Naive thymus-derived CD8-positive, alpha-beta T cell (primary cell): ENCODE measurements around the gene HOXC11. TPM values are rescaled to one million over a fixed set of nuclear protein-coding genes. Genes with fewer than 3 reads are reported as not detected.

Source experiments
- ATAC-seq, 2 donors: fragments of 150-1000 bp; cut with Tn5 transposase in 1 of 2; sonication (Bioruptor Pico), chemical (Tn5 transposase) in 1 of 2; 1 replicate in 1 of 2; 2 replicates in 1 of 2; pipeline ENCODE4 v1.10.0; 2021; ENCODE audit warnings: mild to moderate bottlenecking in 2 of 2, moderate library complexity in 2 of 2
- POLR2A ChIA-PET: fragments of 350-600 bp; sonication (Branson Sonifier 250); formaldehyde crosslinking; loops from one replicate; lab custom pipeline; 2021; ENCODE audit warnings: antibody characterized with exemption; lab: Charles Lee
- DNase-seq, 10 donors: peaks; one replicate each; pipeline versions ENCODE4 v3.0.0 to v3.0.0-alpha.2; 2020 to 2022
- H3K27ac Mint-ChIP-seq, 10 donors: one replicate each; pipeline ENCODE4 v1.8.0; 2020 to 2022; ENCODE audit warnings: mild to moderate bottlenecking in 10 of 10, mixed read lengths in 10 of 10, moderate library complexity in 4 of 10, inconsistent platforms in 1 of 10
- H3K27me3 Mint-ChIP-seq, 5 donors: one replicate each; pipeline ENCODE4 v1.8.0; 2021 to 2022; ENCODE audit warnings: mixed read lengths in 5 of 5
- H3K36me3 Mint-ChIP-seq, 3 donors: one replicate each; pipeline ENCODE4 v1.8.0; 2020 to 2022; ENCODE audit warnings: mixed read lengths in 3 of 3, mild to moderate bottlenecking in 2 of 3, inconsistent platforms in 1 of 3
- H3K4me1 Mint-ChIP-seq, 4 donors: one replicate each; pipeline ENCODE4 v1.8.0; 2021 to 2022; ENCODE audit warnings: mixed read lengths in 4 of 4
- H3K4me3 Mint-ChIP-seq, 10 donors: one replicate each; pipeline ENCODE4 v1.8.0; 2020 to 2022; ENCODE audit warnings: mild to moderate bottlenecking in 10 of 10, mixed read lengths in 10 of 10, moderate library complexity in 6 of 10, inconsistent platforms in 1 of 10
- H3K9me3 Mint-ChIP-seq, 9 donors: one replicate each; pipeline ENCODE4 v1.8.0; 2020 to 2022; ENCODE audit warnings: mixed read lengths in 9 of 9, mild to moderate bottlenecking in 3 of 9, inconsistent platforms in 1 of 9, moderate library complexity in 1 of 9
- polyA plus RNA-seq, 3 donors: library from polyadenylated mRNA; unstranded; fragments of 300-500 nt; fragmentation: Illumina TruSeq; gene quantifications; one replicate each; pipeline ENCODE4 v1.2.3, GENCODE V29; 2021
- total RNA-seq, 8 experiments: library from RNA in 2 of 8; stranded (reverse) in 2 of 8; gene quantifications; one replicate each; pipeline ENCODE4 v1.2.3 and lab custom pipeline; 2021 to 2026

Gene HOXC11
- total and polyA plus RNA-seq, 5 experiments from 2014 or later: not detected

DNA sequence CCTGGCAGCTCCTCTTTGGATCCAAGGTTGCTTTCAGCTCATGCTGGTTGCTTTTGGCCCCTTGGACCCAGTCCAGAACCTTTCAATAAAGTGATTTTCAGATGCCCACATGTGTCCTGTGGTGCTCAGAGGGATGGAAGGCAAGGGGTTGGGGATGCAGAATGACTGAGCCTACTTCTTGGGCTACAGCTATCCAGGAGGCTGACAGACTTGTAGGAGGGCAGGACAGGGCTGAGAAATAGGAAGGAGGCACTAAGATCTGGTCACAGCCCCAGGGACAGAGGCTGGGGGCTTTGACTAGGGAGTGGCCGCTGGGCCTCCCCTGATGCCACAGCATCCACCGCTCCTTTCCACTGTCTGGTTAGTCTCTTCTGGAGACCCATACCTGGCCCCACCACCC is 1.2 kb upstream of the HOXC11 start:
- no peak overlapping the region for H3K4me3 Mint-ChIP-seq

DNA sequence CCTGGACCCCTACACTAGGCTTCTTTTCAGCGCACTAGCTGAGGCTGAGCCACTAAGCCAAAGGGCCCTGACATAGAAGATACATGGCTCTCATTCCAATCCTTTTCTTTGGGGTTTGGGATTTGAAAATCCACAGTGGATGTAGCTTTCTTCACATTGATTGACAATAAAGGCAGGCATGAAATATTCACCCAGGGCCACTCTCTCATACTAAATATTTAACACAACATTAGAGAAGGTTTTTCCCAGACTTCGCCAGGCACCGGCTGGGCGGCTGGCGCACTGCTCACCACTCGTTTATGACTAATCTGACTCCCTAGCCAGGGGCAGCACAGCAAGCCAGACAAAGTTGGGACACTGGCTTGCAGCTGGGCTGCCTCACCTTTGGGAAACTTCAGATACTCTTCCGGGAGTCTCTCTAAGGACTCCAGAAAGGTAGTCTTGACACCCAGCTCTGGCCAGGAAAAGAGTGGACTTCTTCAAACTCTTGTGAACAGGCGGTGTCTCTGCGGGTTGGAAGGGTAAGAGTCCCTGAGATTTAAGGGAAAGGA is 699 bp upstream of the HOXC11 start:
- peak overlapping the region in 1 of 10 donors; percentile 14 for H3K27ac Mint-ChIP-seq
- peak overlapping the region in 3 of 10 donors; percentile 12 to 41 (median 16) for H3K4me3 Mint-ChIP-seq
- DNase-seq: no peak
- POLR2A ChIA-PET: no interaction called here
- peaks cover 5 to 13% (median 8%) of the 10 kb centered on the region in 3 donors for H3K36me3 Mint-ChIP-seq
- H3K4me1 Mint-ChIP-seq: peaks cover 8 to 28% (median 21%) of the 10 kb centered on the region in 4 donors
- ATAC-seq: no peak
- H3K9me3 Mint-ChIP-seq: peaks cover 0 to 21% (median 11%) of the 10 kb centered on the region in 9 donors
- peaks cover 58 to 98% (median 81%) of the 10 kb centered on the region in 5 donors for H3K27me3 Mint-ChIP-seq

More for the DNA sequence above, 1.2 kb upstream of the HOXC11 start:
- POLR2A ChIA-PET: no interaction called here
- H3K9me3 Mint-ChIP-seq: peaks cover 0 to 21% (median 11%) of the 10 kb centered on the region in 9 donors
- DNase-seq (no peak), ATAC-seq (no peak)
- no peak overlapping the region for H3K27ac Mint-ChIP-seq
- H3K4me1 Mint-ChIP-seq: peaks cover 8 to 31% (median 23%) of the 10 kb centered on the region in 4 donors
- H3K36me3 Mint-ChIP-seq: peaks cover 5 to 8% (median 7%) of the 10 kb centered on the region in 3 donors
- H3K27me3 Mint-ChIP-seq: peaks cover 58 to 98% (median 80%) of the 10 kb centered on the region in 5 donors

DNA sequence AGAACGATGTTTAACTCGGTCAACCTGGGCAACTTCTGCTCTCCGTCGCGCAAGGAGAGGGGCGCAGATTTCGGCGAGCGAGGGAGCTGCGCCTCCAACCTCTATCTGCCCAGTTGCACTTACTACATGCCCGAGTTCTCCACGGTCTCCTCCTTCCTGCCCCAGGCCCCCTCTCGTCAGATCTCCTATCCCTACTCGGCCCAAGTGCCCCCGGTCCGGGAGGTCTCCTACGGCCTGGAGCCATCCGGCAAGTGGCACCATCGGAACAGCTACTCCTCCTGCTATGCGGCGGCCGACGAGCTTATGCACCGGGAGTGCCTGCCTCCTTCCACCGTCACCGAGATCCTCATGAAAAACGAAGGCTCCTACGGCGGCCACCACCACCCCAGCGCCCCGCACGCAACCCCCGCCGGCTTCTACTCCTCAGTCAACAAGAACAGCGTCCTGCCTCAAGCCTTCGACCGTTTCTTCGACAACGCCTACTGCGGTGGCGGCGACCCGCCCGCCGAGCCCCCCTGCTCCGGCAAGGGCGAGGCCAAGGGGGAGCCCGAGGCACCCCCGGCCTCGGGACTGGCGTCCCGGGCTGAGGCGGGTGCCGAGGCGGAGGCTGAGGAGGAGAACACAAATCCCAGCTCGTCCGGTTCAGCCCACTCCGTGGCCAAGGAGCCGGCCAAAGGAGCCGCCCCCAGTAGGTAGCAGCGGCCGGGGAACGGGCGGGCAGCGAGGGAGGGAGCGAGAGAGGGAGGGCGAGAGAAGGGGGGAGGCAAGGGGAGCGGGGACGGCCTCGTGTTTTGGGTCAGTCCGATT is 513 bp downstream of the HOXC11 start:
- H3K27me3 Mint-ChIP-seq: peaks cover 55 to 98% (median 79%) of the 10 kb centered on the region in 5 donors
- peak in 1 of 10 donors; percentile 63 for DNase-seq
- peaks cover 0 to 22% (median 11%) of the 10 kb centered on the region in 9 donors for H3K9me3 Mint-ChIP-seq
- peak overlapping the region in 5 of 10 donors; percentile 41 to 90 (median 60) for H3K27ac Mint-ChIP-seq
- peak; percentile 25 to 40 for ATAC-seq
- POLR2A ChIA-PET: no interaction called here
- H3K36me3 Mint-ChIP-seq: peaks cover 5 to 14% (median 8%) of the 10 kb centered on the region in 3 donors
- H3K4me1 Mint-ChIP-seq: peaks cover 8 to 28% (median 21%) of the 10 kb centered on the region in 4 donors
- H3K4me3 Mint-ChIP-seq: peak overlapping the region; percentile 47 to 82 (median 70)

DNA sequence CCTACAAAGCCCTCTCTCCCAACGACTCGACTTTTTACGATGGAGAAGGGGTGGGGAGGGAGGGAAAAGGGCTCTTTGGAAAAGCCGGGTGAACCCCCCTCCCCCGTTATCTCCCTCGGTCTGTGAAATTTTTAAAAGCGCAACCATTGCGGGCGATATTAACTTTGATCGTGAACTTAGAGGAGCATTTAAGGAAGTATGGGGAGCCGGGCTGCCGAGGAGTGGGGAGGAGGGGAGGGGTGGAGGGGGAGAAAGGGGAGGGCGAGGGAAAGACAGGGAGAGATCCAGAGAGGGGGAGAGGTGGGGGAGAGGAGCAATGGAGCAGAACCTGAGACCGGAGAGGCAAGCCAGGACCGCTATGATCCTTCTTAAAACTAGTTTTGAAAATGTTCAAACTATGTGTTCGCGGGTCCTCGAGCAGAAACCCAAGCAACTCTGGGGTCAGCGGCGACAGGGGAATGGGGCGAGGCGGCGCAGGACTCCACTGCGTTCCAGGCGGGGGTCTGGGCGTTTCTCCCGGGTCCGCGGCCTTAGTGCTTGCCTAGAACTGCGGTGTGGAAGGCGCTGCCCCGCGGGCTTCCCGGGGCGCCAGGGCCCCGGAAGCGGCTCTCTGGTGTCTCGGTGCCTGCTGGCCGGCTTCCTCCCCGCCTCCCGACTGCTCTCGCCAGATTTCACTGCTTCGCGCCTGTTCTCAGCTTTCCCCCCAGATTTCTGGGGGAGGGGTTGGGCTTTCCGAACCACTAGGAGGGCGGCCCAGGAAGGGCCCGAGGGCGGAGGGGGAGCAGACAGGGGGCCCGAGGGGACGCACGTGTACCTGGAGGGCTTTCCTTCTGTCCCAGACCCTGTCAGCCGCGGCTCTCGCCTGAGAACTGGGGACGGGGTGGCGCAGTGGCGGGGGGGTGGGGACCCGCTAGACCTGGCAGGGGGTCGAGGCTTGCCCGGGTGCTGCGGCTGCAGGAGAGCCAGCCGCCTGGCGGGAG is 1.4 kb downstream of the HOXC11 start, which contains the start of gene HOTAIR:
Gene HOTAIR, minus strand, starts transcription at position 871 of the 980 bp plus-strand sequence.
- Mint-ChIP-seq H3K27me3 (peaks cover 51 to 98% (median 80%) of the 10 kb centered on the region in 5 donors), H3K9me3 (peaks cover 0 to 25% (median 11%) of the 10 kb centered on the region in 9 donors), H3K4me1 (peaks cover 8 to 28% (median 21%) of the 10 kb centered on the region in 4 donors), H3K4me3 (peak within 1 kb of the TSS; percentile 59 to 82 (median 76)), H3K36me3 (peaks cover 5 to 14% (median 8%) of the 10 kb centered on the region in 3 donors), H3K27ac (peak within 1 kb of the TSS in 2 of 10 donors; percentile 52 to 66)
- DNase-seq (peak in 2 of 10 donors; percentile 44 to 61), ATAC-seq (peak; percentile 67 to 68)
- POLR2A ChIA-PET: no interaction called here

DNA sequence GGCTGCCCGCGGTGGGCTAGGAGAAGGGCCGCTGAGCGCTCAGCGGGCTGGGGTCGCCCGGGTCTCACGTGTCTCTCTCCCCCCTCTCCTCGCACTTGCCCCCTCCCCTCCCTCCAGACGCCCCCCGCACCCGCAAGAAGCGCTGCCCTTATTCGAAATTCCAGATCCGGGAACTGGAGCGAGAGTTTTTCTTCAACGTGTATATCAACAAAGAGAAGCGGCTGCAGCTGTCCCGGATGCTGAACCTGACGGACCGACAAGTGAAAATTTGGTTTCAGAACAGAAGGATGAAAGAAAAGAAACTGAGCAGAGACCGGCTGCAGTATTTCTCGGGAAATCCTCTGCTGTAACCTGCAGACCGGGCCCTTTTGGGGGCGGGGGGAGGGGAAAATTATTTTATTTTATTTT is 2.1 kb downstream of the HOXC11 start:
- POLR2A ChIA-PET: no interaction called here
- H3K4me3 Mint-ChIP-seq: peak overlapping the region; percentile 30 to 77 (median 70)
- peaks cover 8 to 30% (median 21%) of the 10 kb centered on the region in 4 donors for H3K4me1 Mint-ChIP-seq
- H3K27ac Mint-ChIP-seq: no peak overlapping the region
- peaks cover 51 to 98% (median 80%) of the 10 kb centered on the region in 5 donors for H3K27me3 Mint-ChIP-seq
- DNase-seq (peak in 1 of 10 donors; percentile 63), ATAC-seq (no peak)
- peaks cover 5 to 14% (median 8%) of the 10 kb centered on the region in 3 donors for H3K36me3 Mint-ChIP-seq
- peaks cover 0 to 27% (median 11%) of the 10 kb centered on the region in 9 donors for H3K9me3 Mint-ChIP-seq

DNA sequence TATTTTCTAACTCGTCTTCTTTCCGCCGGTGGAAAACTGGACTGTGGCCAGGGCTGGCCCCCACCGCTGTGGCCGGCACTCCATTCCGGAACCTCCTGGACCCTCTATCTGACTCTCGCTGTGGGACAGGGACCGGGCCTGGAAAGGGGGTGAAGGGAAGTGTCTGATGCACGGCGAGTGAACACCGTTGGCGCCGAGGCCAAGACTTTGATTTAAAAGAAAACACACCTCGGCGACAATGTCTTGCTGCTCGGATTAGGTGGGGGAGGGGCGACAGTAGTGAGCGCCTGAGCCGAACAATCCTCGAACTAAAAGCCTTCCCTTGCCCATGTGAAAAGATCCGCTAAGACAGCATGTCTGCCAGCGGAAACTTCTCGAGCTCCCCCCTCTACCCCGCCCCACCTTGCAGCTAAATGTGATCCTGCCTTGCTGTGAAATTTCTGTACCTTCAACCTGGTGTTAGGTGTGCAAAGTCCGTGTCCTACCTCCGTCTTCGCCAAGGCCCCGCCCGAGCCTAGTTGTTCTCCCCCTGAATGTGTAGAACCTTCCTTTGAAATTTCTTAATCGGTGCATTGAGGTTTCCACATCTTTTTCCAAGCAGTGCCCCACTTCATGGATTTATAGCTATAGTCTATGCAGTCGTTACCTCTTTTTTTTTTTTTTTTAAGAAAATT is 2.7 kb downstream of the HOXC11 start:
- H3K4me3 Mint-ChIP-seq: peak overlapping the region; percentile 38 to 77 (median 71)
- peaks cover 0 to 27% (median 11%) of the 10 kb centered on the region in 9 donors for H3K9me3 Mint-ChIP-seq
- peaks cover 8 to 35% (median 21%) of the 10 kb centered on the region in 4 donors for H3K4me1 Mint-ChIP-seq
- no peak for ATAC-seq
- peaks cover 56 to 98% (median 80%) of the 10 kb centered on the region in 5 donors for H3K27me3 Mint-ChIP-seq
- H3K36me3 Mint-ChIP-seq: peaks cover 5 to 14% (median 8%) of the 10 kb centered on the region in 3 donors
- POLR2A ChIA-PET: interaction anchor here (0.6 kb wide), 2 partner anchors 10 to 1740 kb away, joined by 3 to 4 read pairs; partner anchors contain the start of gene BLOC1S1
- peak in 1 of 10 donors; percentile 54 for DNase-seq
- peak overlapping the region in 2 of 10 donors; percentile 52 to 66 for H3K27ac Mint-ChIP-seq

DNA sequence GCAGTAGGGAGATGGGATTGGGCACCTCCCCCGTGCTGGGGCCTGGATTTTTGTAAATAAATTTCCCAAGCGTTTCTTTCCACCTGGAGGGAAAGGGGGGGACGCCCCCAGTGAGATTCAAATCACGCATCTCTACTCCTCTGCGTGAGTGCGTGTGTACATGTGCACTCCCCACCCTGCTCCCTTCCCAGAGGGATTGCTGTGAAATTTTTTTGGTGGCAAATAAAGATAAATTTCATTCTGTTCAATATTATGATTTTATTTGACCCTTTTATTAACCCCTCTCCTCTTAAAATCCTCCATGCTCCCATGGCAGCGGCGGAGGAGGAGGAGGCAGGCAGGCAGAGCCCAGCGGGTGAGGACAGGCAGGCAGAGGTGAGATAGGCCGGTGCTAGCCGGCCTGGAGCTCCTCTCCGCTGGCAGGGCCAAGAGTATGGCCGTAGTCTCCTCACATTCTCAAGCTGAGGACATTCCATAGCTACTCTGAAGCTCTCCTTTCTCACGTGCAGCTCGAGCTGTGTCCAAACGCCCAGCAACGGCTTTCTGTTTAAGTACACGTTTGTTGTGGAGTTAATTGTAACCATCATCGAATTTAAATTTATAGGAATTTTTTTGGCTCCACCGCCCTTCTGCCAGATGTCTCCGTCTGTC is 3.4 kb downstream of the HOXC11 start:
- POLR2A ChIA-PET: interaction anchor here (0.6 kb wide), 3 partner anchors 11 to 1740 kb away, joined by 3 to 4 read pairs (median 3); partner anchors contain the start of gene BLOC1S1
- Mint-ChIP-seq H3K4me1 (peaks cover 8 to 41% (median 23%) of the 10 kb centered on the region in 4 donors), H3K4me3 (peak overlapping the region in 2 of 10 donors; percentile 14 to 77), H3K36me3 (peaks cover 5 to 14% (median 8%) of the 10 kb centered on the region in 3 donors), H3K9me3 (peaks cover 0 to 27% (median 11%) of the 10 kb centered on the region in 9 donors), H3K27me3 (peaks cover 56 to 98% (median 80%) of the 10 kb centered on the region in 5 donors), H3K27ac (peak overlapping the region in 1 of 10 donors; percentile 66)
- ATAC-seq: no peak
- no peak for DNase-seq

DNA sequence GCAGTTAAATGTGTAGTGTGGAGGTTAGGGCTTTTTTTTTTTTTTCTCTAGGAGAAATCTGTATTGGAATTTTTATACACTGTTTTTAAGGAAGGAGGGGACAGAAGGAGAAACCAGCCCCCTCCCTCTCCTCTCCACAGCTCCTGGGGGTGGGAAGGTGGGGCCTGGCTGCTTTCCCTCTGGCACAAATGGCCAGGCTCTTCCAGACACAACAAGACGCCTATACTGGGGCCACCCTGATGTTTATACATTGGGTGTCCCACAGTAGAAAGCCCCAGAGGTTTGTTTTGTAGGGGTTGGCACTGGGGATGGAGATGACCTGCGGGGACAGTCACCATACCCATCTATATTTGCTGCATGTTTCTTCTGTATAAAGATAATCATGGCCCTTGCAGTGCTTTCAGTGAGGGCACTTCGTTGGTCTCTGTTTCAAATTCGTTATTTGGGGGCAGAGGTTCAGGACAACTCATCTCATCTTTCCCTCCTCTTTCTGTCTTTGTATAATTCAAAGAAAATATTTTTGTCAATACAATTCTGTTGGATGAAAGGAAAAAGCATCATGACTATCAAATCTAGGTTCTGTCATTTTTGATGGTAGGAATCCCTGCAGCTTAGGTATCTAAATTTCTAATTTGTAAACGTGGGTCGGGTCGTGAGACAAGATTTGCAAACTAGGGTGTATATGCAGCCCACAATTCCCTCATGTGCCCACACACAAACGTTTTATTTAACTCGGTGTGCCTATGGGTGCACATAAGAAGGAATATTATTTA is 4.1 kb downstream of the HOXC11 start:
- ATAC-seq (no peak), DNase-seq (peak in 1 of 10 donors; percentile 7)
- peak overlapping the region in 1 of 10 donors; percentile 14 for H3K4me3 Mint-ChIP-seq

DNA sequence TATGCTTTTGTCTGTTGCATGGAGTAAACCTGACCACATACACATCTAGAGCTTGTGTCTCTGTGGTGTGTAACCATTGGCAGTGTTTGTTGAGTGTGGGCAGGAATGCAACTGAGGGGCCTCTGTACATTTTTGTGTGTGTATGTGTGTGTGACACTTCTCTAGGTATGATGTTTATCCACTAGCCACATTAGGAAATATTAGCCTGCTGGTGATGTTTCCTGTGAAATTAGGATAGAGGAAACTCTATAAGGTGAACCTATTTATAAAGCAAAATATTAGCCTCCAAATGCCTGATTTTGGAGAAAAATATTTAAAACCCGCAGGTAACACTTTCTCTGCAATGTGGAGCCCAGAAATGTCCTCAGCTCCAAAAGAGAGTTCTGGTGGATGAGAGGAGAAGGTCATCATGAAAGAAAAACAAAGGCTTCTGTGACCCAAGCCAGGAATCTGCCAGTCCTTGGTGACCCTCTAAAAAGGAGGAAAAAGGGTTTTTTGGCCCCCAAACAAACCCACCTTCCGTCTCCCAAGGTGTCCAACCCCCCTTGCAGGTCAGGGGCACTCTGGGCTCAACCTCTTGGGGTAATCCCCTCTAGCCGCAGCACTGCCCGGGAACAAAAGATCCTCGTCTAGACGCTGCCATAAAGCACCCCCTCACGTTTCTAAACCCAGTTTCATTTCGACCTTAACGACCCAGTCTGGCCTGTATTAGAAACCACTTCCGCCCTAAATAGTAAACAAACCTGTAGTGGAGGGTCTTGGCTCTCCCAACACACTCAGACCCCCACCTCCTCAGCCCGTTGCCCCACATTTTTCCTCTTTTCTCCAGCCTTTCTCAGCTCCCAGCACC is 4.9 kb downstream of the HOXC11 start:
- H3K9me3 Mint-ChIP-seq: peaks cover 0 to 27% (median 6%) of the 10 kb centered on the region in 9 donors
- ATAC-seq (no peak), DNase-seq (no peak)
- no peak overlapping the region for H3K4me3 Mint-ChIP-seq
- peaks cover 8 to 40% (median 23%) of the 10 kb centered on the region in 4 donors for H3K4me1 Mint-ChIP-seq
- POLR2A ChIA-PET: no interaction called here
- peaks cover 2 to 14% (median 8%) of the 10 kb centered on the region in 3 donors for H3K36me3 Mint-ChIP-seq
- peaks cover 51 to 98% (median 77%) of the 10 kb centered on the region in 5 donors for H3K27me3 Mint-ChIP-seq
- H3K27ac Mint-ChIP-seq: no peak overlapping the region

More for the DNA sequence above, 4.1 kb downstream of the HOXC11 start:
- POLR2A ChIA-PET: interaction anchor here (0.6 kb wide), 1 partner anchor 13 kb away, joined by 3 read pairs; no protein-coding TSS in a partner anchor
- Mint-ChIP-seq H3K4me1 (peaks cover 8 to 41% (median 23%) of the 10 kb centered on the region in 4 donors), H3K27ac (no peak overlapping the region), H3K36me3 (peaks cover 5 to 14% (median 8%) of the 10 kb centered on the region in 3 donors), H3K9me3 (peaks cover 0 to 26% (median 10%) of the 10 kb centered on the region in 9 donors), H3K27me3 (peaks cover 52 to 98% (median 80%) of the 10 kb centered on the region in 5 donors)
